H9 (cell line): ENCODE measurements around the gene FBXL7. TPM values are rescaled to one million over a fixed set of nuclear protein-coding genes. Genes with fewer than 3 reads are reported as not detected.

Source experiments
- DNase-seq: peaks from one replicate; pipeline ENCODE4 v3.0.0-alpha.2; 2017
- H2AFZ ChIP-seq: one replicate; pipeline ENCODE4 v1.6.1; 2013; ENCODE audit warnings: mild to moderate bottlenecking, low read length, control low read depth, moderate library complexity
- H2AK5ac ChIP-seq: 2 replicates; pipeline ENCODE4 v1.6.1; 2013; ENCODE audit warnings: low read length, control low read depth, mixed read lengths; ENCODE audit not compliant: insufficient read length
- H2BK120ac ChIP-seq: one replicate; pipeline ENCODE4 v1.6.1; 2013; ENCODE audit warnings: low read depth, mild to moderate bottlenecking, low read length, control low read depth, inconsistent platforms; ENCODE audit not compliant: poor library complexity, severe bottlenecking
- H2BK12ac ChIP-seq: 2 replicates; pipeline ENCODE4 v1.6.1; 2013; ENCODE audit warnings: low read length, control low read depth, mixed read lengths, low read depth; ENCODE audit not compliant: insufficient read length
- H2BK15ac ChIP-seq: 2 replicates; pipeline ENCODE4 v1.6.1; 2013; ENCODE audit warnings: low read depth, low read length, control low read depth
- H2BK20ac ChIP-seq: one replicate; pipeline ENCODE4 v1.6.1; 2013; ENCODE audit warnings: low read depth, mild to moderate bottlenecking, low read length, control low read depth, inconsistent platforms; ENCODE audit not compliant: poor library complexity, severe bottlenecking
- H2BK5ac ChIP-seq: 2 replicates; pipeline ENCODE4 v1.6.1; 2013; ENCODE audit warnings: low read length, control low read depth, mixed read lengths; ENCODE audit not compliant: insufficient read length
- H3K14ac ChIP-seq: 2 replicates; pipeline ENCODE4 v1.6.1; 2013; ENCODE audit warnings: low read length, control low read depth; ENCODE audit not compliant: insufficient read depth
- H3K18ac ChIP-seq: 2 replicates; pipeline ENCODE4 v1.6.1; 2013; ENCODE audit warnings: low read depth, mild to moderate bottlenecking, mixed read lengths, low read length, control low read depth; ENCODE audit not compliant: insufficient read length
- H3K23ac ChIP-seq: 2 replicates; pipeline ENCODE4 v1.6.1; 2013; ENCODE audit warnings: low read length, control low read depth, mixed read lengths, low read depth; ENCODE audit not compliant: insufficient read length
- H3K23me2 ChIP-seq: 2 replicates; pipeline ENCODE4 v1.6.1; 2013; ENCODE audit warnings: low read depth, mild to moderate bottlenecking, mixed read lengths, low read length, control low read depth; ENCODE audit not compliant: insufficient read length, poor library complexity, severe bottlenecking
- H3K27ac ChIP-seq: 2 replicates; pipeline ENCODE4 v1.5.1; 2013; ENCODE audit warnings: low read length, control low read depth, mixed read lengths, low read depth; ENCODE audit not compliant: insufficient read length
- H3K27me3 ChIP-seq: 2 replicates; pipeline ENCODE4 v1.6.1; 2013; ENCODE audit warnings: low read length, control low read depth, inconsistent platforms; ENCODE audit not compliant: insufficient read depth
- H3K4ac ChIP-seq: 2 replicates; pipeline ENCODE4 v1.6.1; 2013; ENCODE audit warnings: low read depth, mild to moderate bottlenecking, control low read depth, inconsistent platforms, low read length, moderate library complexity
- H3K4me1 ChIP-seq: 2 replicates; pipeline ENCODE4 v1.6.1; 2013; ENCODE audit warnings: low read length, control low read depth, inconsistent platforms; ENCODE audit not compliant: insufficient read depth
- H3K4me2 ChIP-seq: 2 replicates; pipeline ENCODE4 v1.6.1; 2013; ENCODE audit warnings: low read length, control low read depth, mixed read lengths; ENCODE audit not compliant: insufficient read length, insufficient read depth
- H3K56ac ChIP-seq: 2 replicates; pipeline ENCODE4 v1.6.1; 2013; ENCODE audit warnings: low read depth, mild to moderate bottlenecking, mixed read lengths, low read length, control low read depth; ENCODE audit not compliant: insufficient read length
- H3K79me1 ChIP-seq: 2 replicates; pipeline ENCODE4 v1.6.1; 2013; ENCODE audit warnings: low read depth, mild to moderate bottlenecking, moderate library complexity, low read length, control low read depth, inconsistent platforms; ENCODE audit not compliant: insufficient read depth, poor library complexity, severe bottlenecking
- H3K79me2 ChIP-seq: 2 replicates; pipeline ENCODE4 v1.6.1; 2013; ENCODE audit warnings: low read length, control low read depth, inconsistent platforms; ENCODE audit not compliant: insufficient read depth
- H3K9ac ChIP-seq: 2 replicates; pipeline ENCODE4 v1.6.1; 2013; ENCODE audit warnings: low read length, control low read depth, mixed read lengths; ENCODE audit not compliant: insufficient read length; ENCODE audit errors: extremely low read depth
- H3K9me3 ChIP-seq: one replicate; pipeline ENCODE4 v1.6.1; 2013; ENCODE audit warnings: low read depth, low read length, inconsistent platforms; ENCODE audit not compliant: control insufficient read depth
- H3T11ph ChIP-seq: one replicate; pipeline ENCODE4 v1.6.1; 2013; ENCODE audit warnings: mild to moderate bottlenecking, low read length, control low read depth, inconsistent platforms
- H4K20me1 ChIP-seq: one replicate; pipeline ENCODE4 v1.6.1; 2013; ENCODE audit not compliant: control insufficient read depth, insufficient read length, insufficient read depth
- H4K5ac ChIP-seq: 2 replicates; pipeline ENCODE4 v1.6.1; 2013; ENCODE audit warnings: low read depth, mild to moderate bottlenecking, mixed read lengths, low read length, control low read depth; ENCODE audit not compliant: insufficient read length
- H4K8ac ChIP-seq: replicated peaks from 2 replicates; pipeline ENCODE4 v1.6.1; 2013; ENCODE audit warnings: low read length, control low read depth, mixed read lengths, low read depth; ENCODE audit not compliant: insufficient read length
- H4K91ac ChIP-seq: 2 replicates; pipeline ENCODE4 v1.6.1; 2013; ENCODE audit warnings: low read depth, mild to moderate bottlenecking, moderate library complexity, mixed read lengths, low read length, control low read depth; ENCODE audit not compliant: insufficient read length
- H3K27ac Mint-ChIP-seq, 3 experiments: 2 replicates in 2 of 3; 3 replicates in 1 of 3; pipeline ENCODE4 v1.8.0; 2020 to 2021; ENCODE audit warnings: mixed read lengths in 3 of 3, mild to moderate bottlenecking in 1 of 3, moderate library complexity in 1 of 3
- H3K27me3 Mint-ChIP-seq: 2 replicates; pipeline ENCODE4 v1.8.0; 2021; ENCODE audit warnings: low read depth, mild to moderate bottlenecking, moderate library complexity, mixed read lengths
- H3K36me3 Mint-ChIP-seq, 3 experiments: 2 replicates in 2 of 3; 3 replicates in 1 of 3; pipeline ENCODE4 v1.8.0; 2020 to 2021; ENCODE audit warnings: low read depth in 3 of 3, mixed read lengths in 3 of 3; ENCODE audit not compliant: insufficient read depth in 1 of 3
- H3K4me1 Mint-ChIP-seq, 2 experiments: 2 replicates each; pipeline ENCODE4 v1.8.0; 2020; ENCODE audit warnings: mixed read lengths in 2 of 2
- H3K4me3 Mint-ChIP-seq, 2 experiments: 2 replicates in 1 of 2; 3 replicates in 1 of 2; pipeline ENCODE4 v1.8.0; 2020 to 2021; ENCODE audit warnings: mild to moderate bottlenecking in 2 of 2, mixed read lengths in 2 of 2, moderate library complexity in 1 of 2
- H3K9me3 Mint-ChIP-seq, 2 experiments: 2 replicates in 1 of 2; 3 replicates in 1 of 2; pipeline ENCODE4 v1.8.0; 2020; ENCODE audit warnings: mild to moderate bottlenecking in 2 of 2, mixed read lengths in 2 of 2, moderate library complexity in 1 of 2
- CTCF ChIP-seq: fragments of 200-600 bp; sonication (generic); conservative IDR thresholded peaks from 3 replicates; pipeline ENCODE4 v1.8.0; 2021; ENCODE audit warnings: antibody characterized with exemption, mild to moderate bottlenecking
- WGBS: extraction: QIAGEN DNeasy Blood & Tissue Kit; methylation state at CpG from one replicate; pipeline ENCODE4 v1.1.7; 2013; ENCODE audit warnings: missing lambda C conversion rate, low lambda C conversion rate, mixed read lengths; ENCODE audit not compliant: insufficient read length; ENCODE audit errors: extremely low coverage; 5-methylcytosine and 5-hydroxymethylcytosine counted together
- total RNA-seq: library from RNA; stranded (reverse); gene quantifications from 2 replicates; pipeline ENCODE4 v1.2.1, GENCODE V29; 2021

FBXL7 gene
- total RNA-seq, 1 experiment from 2014 or later, result 14.6 TPM

GRCh38 chr5:15606197-15606596 lies 106.2 kb downstream of the FBXL7 start:
- peaks cover 3 to 17% (median 7%) of the 10 kb centered on the region in 3 experiments; a peak in 6 of 7 replicates for H3K36me3 Mint-ChIP-seq
- H2AFZ ChIP-seq, result no peak overlapping the region
- H2BK120ac ChIP-seq, result no peak overlapping the region
- H4K91ac ChIP-seq, result no peak overlapping the region
- H2AK5ac ChIP-seq, result no peak overlapping the region
- H2BK20ac ChIP-seq, result no peak overlapping the region
- no peak overlapping the region for H3K4ac ChIP-seq
- H4K5ac ChIP-seq, result no peak overlapping the region
- no peak overlapping the region for H3K4me2 ChIP-seq
- H3K9me3 ChIP-seq, result no peaks in the 10 kb centered on the region
- no peaks in the 10 kb centered on the region for H3K79me1 ChIP-seq
- no peak overlapping the region for H2BK15ac ChIP-seq
- H3K9ac ChIP-seq, result no peak overlapping the region
- no peak overlapping the region for H2BK12ac ChIP-seq
- no peak overlapping the region for H3T11ph ChIP-seq
- no peaks in the 10 kb centered on the region; the same call in 1 of the 2 replicates for H3K79me2 ChIP-seq
- H4K20me1 ChIP-seq, result no peaks in the 10 kb centered on the region
- DNase-seq, result no peak
- WGBS, result no CpG with 5 or more reads among the region's 8 CpGs
- peaks cover 0 to 2% of the 10 kb centered on the region in 2 experiments; a peak in 1 of 5 replicates for H3K9me3 Mint-ChIP-seq
- no peak overlapping the region for H3K27ac ChIP-seq
- H3K56ac ChIP-seq, result no peak overlapping the region
- H3K27ac Mint-ChIP-seq, result peak overlapping the region; percentile 23 to 70 (median 40); a peak in 4 of 7 replicates
- H3K18ac ChIP-seq, result no peak overlapping the region
- no peak overlapping the region for H3K4me3 Mint-ChIP-seq
- H3K4me1 ChIP-seq, result peaks cover 7% of the 10 kb centered on the region; the same call in 1 of the 2 replicates
- H3K23me2 ChIP-seq, result no peaks in the 10 kb centered on the region
- H3K23ac ChIP-seq, result no peak overlapping the region
- H4K8ac ChIP-seq, result no peak overlapping the region
- TF ChIP-seq CTCF, result no peak
- no peak overlapping the region for H3K14ac ChIP-seq
- H3K27me3 Mint-ChIP-seq, result no peaks in the 10 kb centered on the region
- no peak overlapping the region for H2BK5ac ChIP-seq
- peaks cover 17 to 22% of the 10 kb centered on the region in 2 experiments for H3K4me1 Mint-ChIP-seq
- no peaks in the 10 kb centered on the region for H3K27me3 ChIP-seq
